Karpas-422 (cell line): ENCODE data around the gene BHLHE40. TPM values are rescaled to one million over a fixed set of nuclear protein-coding genes. Genes with fewer than 3 reads are reported as not detected.

Experiments
- DNase-seq: peaks from one replicate; pipeline ENCODE4 v3.0.0-alpha.2; 2015
- H2AFZ ChIP-seq: fragments of 200-600 bp; sonication (generic); 2 replicates; pipeline ENCODE4 v1.6.1; 2014; ENCODE audit warnings: antibody characterized with exemption, low read length, mixed read lengths
- H3K27ac ChIP-seq: fragments of 200-600 bp; sonication (generic); 2 replicates; pipeline ENCODE4 v1.5.1; 2014; ENCODE audit warnings: mild to moderate bottlenecking, low read length, moderate library complexity
- H3K27me3 ChIP-seq: fragments of 200-600 bp; sonication (generic); 2 replicates; pipeline ENCODE4 v1.6.1; 2014; ENCODE audit warnings: low read length, mixed read lengths
- H3K36me3 ChIP-seq: fragments of 200-600 bp; sonication (generic); 2 replicates; pipeline ENCODE4 v1.6.1; 2014; ENCODE audit warnings: low read length, mixed read lengths; ENCODE audit not compliant: insufficient read depth
- H3K4me1 ChIP-seq: fragments of 200-600 bp; sonication (generic); 2 replicates; pipeline ENCODE4 v1.6.1; 2014; ENCODE audit warnings: mild to moderate bottlenecking, low read length, mixed read lengths
- H3K4me2 ChIP-seq: fragments of 200-600 bp; sonication (generic); 2 replicates; pipeline ENCODE4 v1.6.1; 2014; ENCODE audit warnings: low read length, low read depth, mild to moderate bottlenecking; ENCODE audit not compliant: poor library complexity, severe bottlenecking
- H3K4me3 ChIP-seq: fragments of 200-600 bp; sonication (generic); 2 replicates; pipeline ENCODE4 v1.5.1; 2014; ENCODE audit warnings: mild to moderate bottlenecking, antibody characterized with exemption, low read length, mixed read lengths
- H3K79me2 ChIP-seq: fragments of 200-600 bp; sonication (generic); 2 replicates; pipeline ENCODE4 v1.6.1; 2014; ENCODE audit warnings: mild to moderate bottlenecking, low read length, mixed read lengths
- H3K9ac ChIP-seq: fragments of 200-600 bp; sonication (generic); 2 replicates; pipeline ENCODE4 v1.6.0; 2014; ENCODE audit warnings: low read length
- H3K9me2 ChIP-seq: fragments of 200-600 bp; sonication (generic), shearing (Covaris generic); replicated peaks from 2 replicates; pipeline ENCODE4 v1.6.0; 2014; ENCODE audit warnings: mild to moderate bottlenecking, low read length, moderate library complexity; ENCODE audit not compliant: insufficient read depth
- H3K9me3 ChIP-seq: fragments of 300-700, 200-600 bp; sonication (generic); 2 replicates; pipeline ENCODE4 v1.6.1; 2014; ENCODE audit warnings: low read length, mixed read lengths
- H4K20me1 ChIP-seq: fragments of 200-600 bp; sonication (generic); 2 replicates; pipeline ENCODE4 v1.6.1; 2014; ENCODE audit warnings: mild to moderate bottlenecking, antibody characterized with exemption, low read length, low read depth; ENCODE audit not compliant: insufficient read depth
- total RNA-seq: library from RNA; depleted of rRNA; stranded (reverse); fragments of >200 nt; shearing (Covaris generic); gene quantifications from 2 replicates; pipeline ENCODE4 v1.2.3, GENCODE V29; 2014; ENCODE audit warnings: low replicate concordance

BHLHE40 gene
- total RNA-seq, 1 experiment from 2014 or later: 0.86 TPM

DNA sequence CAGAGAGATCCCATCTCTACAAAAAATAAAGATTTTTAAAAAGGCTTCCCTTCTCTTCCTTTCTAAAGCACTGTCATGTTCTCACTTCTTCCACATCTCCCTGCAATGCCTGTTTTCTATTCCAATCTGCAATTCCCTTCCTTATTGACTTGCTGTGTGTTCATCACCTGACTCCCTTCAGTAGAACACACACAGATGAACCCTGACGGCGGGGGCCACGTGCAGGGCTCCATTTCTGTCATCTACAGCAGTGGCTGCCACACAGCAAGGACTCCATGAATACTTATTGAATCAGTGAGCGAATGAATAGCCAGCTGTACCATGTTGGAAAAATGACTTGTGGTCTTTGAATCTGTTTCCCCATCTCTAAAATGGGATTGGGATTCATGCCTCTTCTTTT is 26.1 kb downstream of the BHLHE40 start:
- no peak overlapping the region for H3K4me3 ChIP-seq
- H3K9ac ChIP-seq: no peak overlapping the region
- no peak overlapping the region for H3K4me2 ChIP-seq
- no peaks in the 10 kb centered on the region for H3K27me3 ChIP-seq
- no peak overlapping the region for H2AFZ ChIP-seq
- H3K36me3 ChIP-seq: no peaks in the 10 kb centered on the region
- no peak for DNase-seq
- H3K9me2 ChIP-seq: no peaks in the 10 kb centered on the region
- H3K4me1 ChIP-seq: peaks cover 9% of the 10 kb centered on the region
- no peak overlapping the region for H3K27ac ChIP-seq
- no peaks in the 10 kb centered on the region for H3K79me2 ChIP-seq
- H3K9me3 ChIP-seq: no peaks in the 10 kb centered on the region
- H4K20me1 ChIP-seq: no peaks in the 10 kb centered on the region

- no peak overlapping the region for H2AFZ ChIP-seq
- H3K4me2 ChIP-seq: no peak overlapping the region
- H3K27me3 ChIP-seq: no peaks in the 10 kb centered on the region
- H3K9me3 ChIP-seq: no peaks in the 10 kb centered on the region
- H3K36me3 ChIP-seq: no peaks in the 10 kb centered on the region
- no peak for DNase-seq
- no peaks in the 10 kb centered on the region for H3K9me2 ChIP-seq
- H3K4me3 ChIP-seq: no peak overlapping the region
- no peak overlapping the region for H3K9ac ChIP-seq
- H4K20me1 ChIP-seq: peaks cover 4% of the 10 kb centered on the region; the same call in 1 of the 2 replicates
- H3K27ac ChIP-seq: no peak overlapping the region
- H3K79me2 ChIP-seq: no peaks in the 10 kb centered on the region
- H3K4me1 ChIP-seq: peaks cover 22% of the 10 kb centered on the region
Measured at GRCh38 chr3:5006755-5007202, 27.5 kb downstream of the BHLHE40 start.

- DNase-seq: no peak
- no peak overlapping the region for H2AFZ ChIP-seq
Measured at GRCh38 chr3:5007873-5008272, 28.6 kb downstream of the BHLHE40 start.

GRCh38 chr3:5009506-5010109 is 30.4 kb downstream of the BHLHE40 start:
- Histone ChIP-seq H2AFZ (no peak overlapping the region), H3K4me2 (no peak overlapping the region), H3K9me2 (no peaks in the 10 kb centered on the region), H3K4me3 (no peak overlapping the region), H3K27ac (no peak overlapping the region), H3K36me3 (no peaks in the 10 kb centered on the region), H3K79me2 (no peaks in the 10 kb centered on the region), H3K4me1 (peaks cover 29% of the 10 kb centered on the region), H4K20me1 (peaks cover 4% of the 10 kb centered on the region; the same call in 1 of the 2 replicates), H3K9ac (no peak overlapping the region), H3K9me3 (no peaks in the 10 kb centered on the region), H3K27me3 (no peaks in the 10 kb centered on the region)
- no peak for DNase-seq

More at GRCh38 chr3:5007873-5008272, 28.6 kb downstream of the BHLHE40 start:
- Histone ChIP-seq H4K20me1 (peaks cover 4% of the 10 kb centered on the region; the same call in 1 of the 2 replicates), H3K4me3 (no peak overlapping the region), H3K79me2 (no peaks in the 10 kb centered on the region), H3K36me3 (no peaks in the 10 kb centered on the region), H3K9ac (no peak overlapping the region), H3K9me3 (no peaks in the 10 kb centered on the region), H3K27me3 (no peaks in the 10 kb centered on the region), H3K9me2 (no peaks in the 10 kb centered on the region), H3K4me2 (no peak overlapping the region), H3K4me1 (peaks cover 29% of the 10 kb centered on the region), H3K27ac (no peak overlapping the region)

DNA sequence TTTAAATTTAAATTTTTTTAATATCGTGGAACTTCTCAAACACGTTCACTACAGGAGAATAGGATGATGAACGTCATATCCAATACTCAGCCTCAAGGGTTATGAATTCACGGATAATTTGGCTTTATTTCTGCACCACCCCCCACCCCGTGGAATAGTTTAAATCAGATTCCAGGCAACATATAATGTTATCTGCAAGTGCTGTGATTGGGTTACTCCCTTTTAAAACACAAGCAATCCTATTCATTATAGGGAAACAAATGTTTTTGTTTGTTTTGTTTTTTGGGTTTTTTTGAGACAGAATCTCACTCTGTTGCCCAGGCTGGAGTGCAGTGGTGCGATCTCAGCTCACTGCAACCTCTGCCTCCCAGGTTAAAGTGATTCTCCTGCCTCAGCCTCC is 30.9 kb downstream of the BHLHE40 start:
- no peaks in the 10 kb centered on the region for H3K9me3 ChIP-seq
- peaks cover 29% of the 10 kb centered on the region for H3K4me1 ChIP-seq
- H3K36me3 ChIP-seq: no peaks in the 10 kb centered on the region
- H2AFZ ChIP-seq: no peak overlapping the region
- H3K4me3 ChIP-seq: no peak overlapping the region
- H3K79me2 ChIP-seq: no peaks in the 10 kb centered on the region
- H3K27me3 ChIP-seq: no peaks in the 10 kb centered on the region
- H3K9ac ChIP-seq: no peak overlapping the region
- no peak overlapping the region for H3K4me2 ChIP-seq
- H4K20me1 ChIP-seq: peaks cover 4% of the 10 kb centered on the region; the same call in 1 of the 2 replicates
- no peaks in the 10 kb centered on the region for H3K9me2 ChIP-seq
- no peak for DNase-seq
- no peak overlapping the region for H3K27ac ChIP-seq

DNA sequence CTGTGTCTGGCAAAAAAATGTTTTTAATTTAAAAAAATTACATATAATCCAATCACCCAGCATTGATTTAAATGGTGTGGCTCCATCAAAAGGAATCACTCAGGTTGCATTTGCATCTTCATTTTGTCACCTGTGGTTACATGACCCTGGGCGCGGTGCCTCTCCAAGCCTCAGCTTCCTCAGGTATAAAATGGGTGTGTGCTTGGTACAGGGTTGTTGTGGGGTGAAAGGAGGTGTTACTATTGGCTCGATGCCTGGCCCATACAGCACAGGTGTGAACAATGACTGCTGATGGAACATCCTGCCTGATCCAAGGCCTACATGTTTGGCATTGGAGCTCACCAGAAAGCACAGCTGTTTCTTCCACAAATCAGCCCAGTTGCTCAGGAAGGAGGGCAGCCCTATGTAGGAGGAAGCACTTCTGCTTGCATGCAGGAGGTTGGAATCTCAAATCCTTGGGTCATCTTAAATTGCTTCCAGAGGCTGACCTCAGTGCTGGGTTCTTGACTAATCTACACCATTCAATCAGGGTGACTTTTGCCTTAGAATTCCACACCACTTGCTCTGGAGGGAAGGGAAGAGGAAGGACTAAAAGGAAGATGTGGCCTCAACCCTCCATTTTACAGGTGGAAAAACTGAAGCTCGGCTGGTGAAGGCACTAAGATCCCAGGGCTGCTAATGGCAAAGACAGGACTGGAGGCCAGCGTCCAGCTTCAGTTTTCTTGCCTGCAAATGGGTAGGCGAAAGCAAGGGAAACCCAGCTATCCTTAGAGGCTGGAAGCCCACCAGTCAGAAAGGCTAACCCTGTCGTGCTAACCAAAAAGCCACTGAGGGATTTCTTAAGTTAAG is 31.7 kb downstream of the BHLHE40 start:
- H3K9me3 ChIP-seq: no peaks in the 10 kb centered on the region
- no peaks in the 10 kb centered on the region for H3K9me2 ChIP-seq
- H4K20me1 ChIP-seq: peaks cover 4% of the 10 kb centered on the region; the same call in 1 of the 2 replicates
- no peak for DNase-seq
- no peaks in the 10 kb centered on the region for H3K79me2 ChIP-seq
- H3K4me1 ChIP-seq: peaks cover 29% of the 10 kb centered on the region
- 0 out of 2 replicates have a peak overlapping the region, but pooled peaks have one; percentile 15 for H3K9ac ChIP-seq
- no peak overlapping the region for H3K27ac ChIP-seq
- no peaks in the 10 kb centered on the region for H3K27me3 ChIP-seq
- peak overlapping the region; percentile 54 for H3K4me2 ChIP-seq
- peak overlapping the region; percentile 38; the same call in 1 of the 2 replicates for H3K4me3 ChIP-seq
- no peaks in the 10 kb centered on the region for H3K36me3 ChIP-seq
- no peak overlapping the region for H2AFZ ChIP-seq

DNA sequence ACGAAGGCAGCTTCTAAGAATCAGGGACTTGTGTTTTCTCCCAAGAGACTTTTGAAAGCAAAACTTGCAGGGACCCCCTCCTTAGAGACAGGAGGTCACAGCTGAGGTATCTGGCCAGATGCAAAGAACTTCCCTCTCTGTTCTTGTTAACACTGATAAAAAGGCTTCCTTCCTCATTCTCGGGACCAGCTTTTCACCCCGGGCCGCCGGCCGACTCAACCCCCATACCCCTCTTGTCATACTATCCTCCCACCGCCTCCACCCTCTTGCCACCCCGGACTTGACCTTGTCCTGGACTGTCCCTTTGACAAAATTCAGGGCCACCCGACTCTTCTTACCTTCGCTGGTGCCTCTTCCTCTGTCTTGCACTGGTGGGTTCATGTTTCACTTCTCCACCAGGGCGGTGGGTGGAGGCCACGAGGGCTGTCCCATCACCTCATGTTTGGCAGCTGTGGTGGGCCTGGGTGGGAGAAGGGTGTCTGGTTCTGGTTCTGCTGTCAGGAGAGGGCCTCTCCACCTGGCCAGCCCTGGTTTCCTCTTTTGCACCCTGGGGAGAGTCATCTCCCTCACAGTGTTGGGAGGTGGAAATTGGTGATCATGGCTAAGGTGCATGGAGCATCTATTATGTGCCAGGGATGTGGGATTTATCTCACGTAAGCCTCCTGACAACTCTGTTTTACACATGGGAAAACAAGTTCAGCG is 32.5 kb downstream of the BHLHE40 start:
- Histone ChIP-seq H3K27ac (0 out of 2 replicates have a peak overlapping the region, but pooled peaks have one; percentile 20), H3K36me3 (no peaks in the 10 kb centered on the region), H3K4me2 (peak overlapping the region; percentile 54), H3K9me2 (no peaks in the 10 kb centered on the region), H3K27me3 (no peaks in the 10 kb centered on the region), H4K20me1 (peaks cover 4% of the 10 kb centered on the region; the same call in 1 of the 2 replicates), H3K9ac (0 out of 2 replicates have a peak overlapping the region, but pooled peaks have one; percentile 12), H3K4me1 (peaks cover 29% of the 10 kb centered on the region), H3K79me2 (no peaks in the 10 kb centered on the region), H3K9me3 (no peaks in the 10 kb centered on the region), H3K4me3 (peak overlapping the region; percentile 38; the same call in 1 of the 2 replicates), H2AFZ (no peak overlapping the region)
- peak; percentile 82 for DNase-seq
